ENCODE results near the gene ARNT2. TPM values are rescaled to one million over a fixed set of nuclear protein-coding genes. Genes with fewer than 3 reads are reported as not detected.

ARNT2 gene
- total RNA-seq, 1 experiment from 2014 or later, result 16.8 TPM

DNA sequence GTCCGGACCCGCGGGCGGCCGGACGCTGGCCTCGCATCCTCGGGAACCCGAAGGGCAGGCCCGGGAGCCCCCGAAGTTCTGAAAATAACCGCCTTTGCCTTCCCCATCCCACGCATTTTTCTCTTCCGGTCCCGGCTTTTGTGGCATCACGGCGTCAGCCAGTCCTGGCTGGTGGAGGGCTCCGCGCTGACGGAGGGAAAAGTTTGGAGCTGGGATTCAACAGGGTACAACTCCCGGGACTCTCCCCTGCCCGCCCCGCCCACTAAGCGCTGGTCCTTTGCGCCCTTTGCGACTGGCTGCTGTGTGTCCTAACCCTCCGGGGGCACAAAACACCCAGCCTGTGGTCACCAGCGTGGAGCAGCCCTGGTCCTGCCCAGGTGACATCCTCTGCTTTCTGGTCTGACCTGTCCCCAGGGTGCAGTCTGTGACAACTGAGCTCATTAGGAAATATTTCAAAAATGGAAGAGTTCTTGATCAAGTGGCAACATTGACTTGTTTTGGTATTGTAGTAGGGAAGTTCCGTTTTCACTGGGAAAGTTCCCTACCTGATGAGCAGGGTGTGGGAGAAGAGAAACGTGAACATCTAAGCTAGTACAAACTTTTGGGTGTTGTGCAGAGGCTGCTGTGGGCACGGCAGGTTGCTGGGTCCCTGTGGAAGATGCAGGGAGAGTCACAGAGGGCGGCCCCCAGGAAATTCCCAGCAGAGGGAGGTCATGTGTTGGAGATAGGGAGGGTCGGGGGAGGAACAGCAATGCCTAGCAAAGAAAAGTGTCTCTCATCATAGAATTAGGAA lies 775 bp downstream of the ARNT2 start:
- H3K27me3 ChIP-seq (ENCODE audit: control insufficient read depth, insufficient read depth, low read length), result peaks cover 33% of the 10 kb centered on the region
- peak overlapping the region; percentile 48 to 53 for H3K4me3 ChIP-seq (ENCODE audit: low read depth in 2 of 2, low read length in 2 of 2)
- in situ Hi-C loops (cut with HindIII; ENCODE audit: low pct_unique_long_range_greater_than_20kb, low sequenced_read_pairs), result no loop called here
- peak; percentile 61 for ATAC-seq
- ChIA-PET CTCF (no interaction called here), POLR2A (no interaction called here)
- no peaks in the 10 kb centered on the region for H3K36me3 ChIP-seq (ENCODE audit: control insufficient read depth, insufficient read depth, low read length)
- H3K9me3 ChIP-seq (ENCODE audit: control insufficient read depth, insufficient read depth, low read depth, low read length), result no peaks in the 10 kb centered on the region
- no peaks in the 10 kb centered on the region for H3K4me1 ChIP-seq (ENCODE audit: control insufficient read depth, insufficient read depth, low read length)
- BruUV-seq (replicated peaks), result no TSS peak
- DNase-seq (ENCODE audit: low read depth, low spot score), result no peak
- H3K27ac ChIP-seq (ENCODE audit: low read length), result no peak overlapping the region
- intact Hi-C loops (cut with micrococcal nuclease; ENCODE audit: unreplicated experiment), result no loop called here
- TF ChIP-seq TCF7L2 (IDR thresholded peaks at IDR 0.05; ENCODE audit: low read depth, low read length) (no peak), POLR2AphosphoS5 (IDR thresholded peaks at IDR 0.05; ENCODE audit: low read depth, low read length) (no peak), SIN3A (IDR thresholded peaks at IDR 0.05; ENCODE audit: borderline replicate concordance, insufficient read depth, low read depth, low read length) (no peak)
- TF ChIP-seq, protein P1, sequence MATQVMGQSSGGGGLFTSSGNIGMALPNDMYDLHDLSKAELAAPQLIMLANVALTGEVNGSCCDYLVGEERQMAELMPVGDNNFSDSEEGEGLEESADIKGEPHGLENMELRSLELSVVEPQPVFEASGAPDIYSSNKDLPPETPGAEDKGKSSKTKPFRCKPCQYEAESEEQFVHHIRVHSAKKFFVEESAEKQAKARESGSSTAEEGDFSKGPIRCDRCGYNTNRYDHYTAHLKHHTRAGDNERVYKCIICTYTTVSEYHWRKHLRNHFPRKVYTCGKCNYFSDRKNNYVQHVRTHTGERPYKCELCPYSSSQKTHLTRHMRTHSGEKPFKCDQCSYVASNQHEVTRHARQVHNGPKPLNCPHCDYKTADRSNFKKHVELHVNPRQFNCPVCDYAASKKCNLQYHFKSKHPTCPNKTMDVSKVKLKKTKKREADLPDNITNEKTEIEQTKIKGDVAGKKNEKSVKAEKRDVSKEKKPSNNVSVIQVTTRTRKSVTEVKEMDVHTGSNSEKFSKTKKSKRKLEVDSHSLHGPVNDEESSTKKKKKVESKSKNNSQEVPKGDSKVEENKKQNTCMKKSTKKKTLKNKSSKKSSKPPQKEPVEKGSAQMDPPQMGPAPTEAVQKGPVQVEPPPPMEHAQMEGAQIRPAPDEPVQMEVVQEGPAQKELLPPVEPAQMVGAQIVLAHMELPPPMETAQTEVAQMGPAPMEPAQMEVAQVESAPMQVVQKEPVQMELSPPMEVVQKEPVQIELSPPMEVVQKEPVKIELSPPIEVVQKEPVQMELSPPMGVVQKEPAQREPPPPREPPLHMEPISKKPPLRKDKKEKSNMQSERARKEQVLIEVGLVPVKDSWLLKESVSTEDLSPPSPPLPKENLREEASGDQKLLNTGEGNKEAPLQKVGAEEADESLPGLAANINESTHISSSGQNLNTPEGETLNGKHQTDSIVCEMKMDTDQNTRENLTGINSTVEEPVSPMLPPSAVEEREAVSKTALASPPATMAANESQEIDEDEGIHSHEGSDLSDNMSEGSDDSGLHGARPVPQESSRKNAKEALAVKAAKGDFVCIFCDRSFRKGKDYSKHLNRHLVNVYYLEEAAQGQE (IDR thresholded peaks at IDR 0.05; ENCODE audit: insufficient read depth in 1 of 2, low read depth in 2 of 2, low read length in 1 of 2), result no peak
- TF ChIP-seq, protein P2, sequence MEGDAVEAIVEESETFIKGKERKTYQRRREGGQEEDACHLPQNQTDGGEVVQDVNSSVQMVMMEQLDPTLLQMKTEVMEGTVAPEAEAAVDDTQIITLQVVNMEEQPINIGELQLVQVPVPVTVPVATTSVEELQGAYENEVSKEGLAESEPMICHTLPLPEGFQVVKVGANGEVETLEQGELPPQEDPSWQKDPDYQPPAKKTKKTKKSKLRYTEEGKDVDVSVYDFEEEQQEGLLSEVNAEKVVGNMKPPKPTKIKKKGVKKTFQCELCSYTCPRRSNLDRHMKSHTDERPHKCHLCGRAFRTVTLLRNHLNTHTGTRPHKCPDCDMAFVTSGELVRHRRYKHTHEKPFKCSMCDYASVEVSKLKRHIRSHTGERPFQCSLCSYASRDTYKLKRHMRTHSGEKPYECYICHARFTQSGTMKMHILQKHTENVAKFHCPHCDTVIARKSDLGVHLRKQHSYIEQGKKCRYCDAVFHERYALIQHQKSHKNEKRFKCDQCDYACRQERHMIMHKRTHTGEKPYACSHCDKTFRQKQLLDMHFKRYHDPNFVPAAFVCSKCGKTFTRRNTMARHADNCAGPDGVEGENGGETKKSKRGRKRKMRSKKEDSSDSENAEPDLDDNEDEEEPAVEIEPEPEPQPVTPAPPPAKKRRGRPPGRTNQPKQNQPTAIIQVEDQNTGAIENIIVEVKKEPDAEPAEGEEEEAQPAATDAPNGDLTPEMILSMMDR (IDR thresholded peaks at IDR 0.05), result no peak

DNA sequence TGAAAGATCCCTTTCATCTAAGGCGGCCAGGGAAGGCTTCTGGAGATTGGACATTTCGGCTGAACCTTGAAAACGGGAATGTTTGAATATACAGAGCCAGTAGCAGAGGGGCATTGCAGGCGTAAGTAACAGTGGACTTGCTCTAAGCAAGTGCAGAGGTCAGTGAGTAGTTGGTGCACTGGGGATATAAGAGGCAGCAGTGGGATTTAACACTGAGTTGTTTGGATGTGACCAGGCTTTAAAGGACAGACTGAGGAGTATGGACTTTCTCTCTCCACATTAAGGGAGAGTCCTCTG lies 1.3 kb downstream of the ARNT2 start:
- peaks cover 33% of the 10 kb centered on the region for H3K27me3 ChIP-seq (ENCODE audit: control insufficient read depth, insufficient read depth, low read length)
- DNase-seq (ENCODE audit: low read depth, low spot score) (no peak), ATAC-seq (peak; percentile 17; the same call in 1 of the 2 replicates)
- intact Hi-C loops (cut with micrococcal nuclease; ENCODE audit: unreplicated experiment), result no loop called here
- BruUV-seq (replicated peaks), result TSS peak; percentile 33
- ChIA-PET POLR2A (no interaction called here), CTCF (no interaction called here)
- TF ChIP-seq, protein P2 (IDR thresholded peaks at IDR 0.05), result no peak
- TF ChIP-seq SIN3A (IDR thresholded peaks at IDR 0.05; ENCODE audit: borderline replicate concordance, insufficient read depth, low read depth, low read length) (no peak), POLR2AphosphoS5 (IDR thresholded peaks at IDR 0.05; ENCODE audit: low read depth, low read length) (no peak), TCF7L2 (IDR thresholded peaks at IDR 0.05; ENCODE audit: low read depth, low read length) (no peak)
- TF ChIP-seq, protein P1 (IDR thresholded peaks at IDR 0.05; ENCODE audit: insufficient read depth in 1 of 2, low read depth in 2 of 2, low read length in 1 of 2), result no peak
- no peak overlapping the region for H3K27ac ChIP-seq (ENCODE audit: low read length)
- in situ Hi-C loops (cut with HindIII; ENCODE audit: low pct_unique_long_range_greater_than_20kb, low sequenced_read_pairs), result no loop called here
- peak overlapping the region in 1 of 2 experiments; percentile 53; a peak in 2 of 4 replicates for H3K4me3 ChIP-seq (ENCODE audit: low read depth in 2 of 2, low read length in 2 of 2)
- no peaks in the 10 kb centered on the region for H3K9me3 ChIP-seq (ENCODE audit: control insufficient read depth, insufficient read depth, low read depth, low read length)
- no peaks in the 10 kb centered on the region for H3K4me1 ChIP-seq (ENCODE audit: control insufficient read depth, insufficient read depth, low read length)
- H3K36me3 ChIP-seq (ENCODE audit: control insufficient read depth, insufficient read depth, low read length), result no peaks in the 10 kb centered on the region
